ENCODE results near the gene HECW1.

HECW1 gene

GRCh38 chr7:43387932-43388331 is 275.5 kb downstream of the HECW1 start:
- DNase-seq (ENCODE audit: low read depth) = no peak
- H3K4me3 ChIP-seq (ENCODE audit: low read depth, low read length) = no peak overlapping the region

GRCh38 chr7:43390576-43390975 is 278.1 kb downstream of the HECW1 start:
- H3K4me3 ChIP-seq (ENCODE audit: low read depth, low read length) = no peak overlapping the region
- DNase-seq (ENCODE audit: low read depth) = no peak

- DNase-seq (ENCODE audit: low read depth) = no peak
Measured at GRCh38 chr7:43391518-43391917, 279.1 kb downstream of the HECW1 start.

GRCh38 chr7:43392638-43393330 is 280.3 kb downstream of the HECW1 start:
- DNase-seq (ENCODE audit: low read depth) = no peak
- H3K4me3 ChIP-seq (ENCODE audit: low read depth, low read length) = no peak overlapping the region

More at GRCh38 chr7:43391518-43391917, 279.1 kb downstream of the HECW1 start:
- no peak overlapping the region for H3K4me3 ChIP-seq (ENCODE audit: low read depth, low read length)

- no peak overlapping the region for H3K4me3 ChIP-seq (ENCODE audit: low read depth, low read length)
- no peak for DNase-seq (ENCODE audit: low read depth)
Measured at GRCh38 chr7:43394441-43395130, 282.1 kb downstream of the HECW1 start.

GRCh38 chr7:43395351-43395750 is 282.9 kb downstream of the HECW1 start:
- DNase-seq (ENCODE audit: low read depth) = no peak
- no peak overlapping the region for H3K4me3 ChIP-seq (ENCODE audit: low read depth, low read length)

GRCh38 chr7:43396187-43396740 is 283.8 kb downstream of the HECW1 start:
- no peak overlapping the region for H3K4me3 ChIP-seq (ENCODE audit: low read depth, low read length)
- DNase-seq (ENCODE audit: low read depth) = no peak

GRCh38 chr7:43398831-43399230 is 286.4 kb downstream of the HECW1 start:
- DNase-seq (ENCODE audit: low read depth) = no peak
- H3K4me3 ChIP-seq (ENCODE audit: low read depth, low read length) = no peak overlapping the region

GRCh38 chr7:43405948-43406347 is 293.5 kb downstream of the HECW1 start:
- H3K4me3 ChIP-seq (ENCODE audit: low read depth, low read length) = no peak overlapping the region
- DNase-seq (ENCODE audit: low read depth) = no peak

- H3K4me3 ChIP-seq (ENCODE audit: low read depth, low read length) = no peak overlapping the region
- no peak for DNase-seq (ENCODE audit: low read depth)
Measured at GRCh38 chr7:43406961-43407360, 294.5 kb downstream of the HECW1 start.

GRCh38 chr7:43408981-43409380 is 296.5 kb downstream of the HECW1 start:
- H3K4me3 ChIP-seq (ENCODE audit: low read depth, low read length) = no peak overlapping the region
- no peak for DNase-seq (ENCODE audit: low read depth)

GRCh38 chr7:43417455-43417854 is 305.0 kb downstream of the HECW1 start:
- no peak for DNase-seq (ENCODE audit: low read depth)
- no peak overlapping the region for H3K4me3 ChIP-seq (ENCODE audit: low read depth, low read length)

- no peak for DNase-seq (ENCODE audit: low read depth)
- no peak overlapping the region for H3K4me3 ChIP-seq (ENCODE audit: low read depth, low read length)
Measured at GRCh38 chr7:43430411-43430810, 318.0 kb downstream of the HECW1 start.

GRCh38 chr7:43431020-43431595 is 318.7 kb downstream of the HECW1 start:
- no peak for DNase-seq (ENCODE audit: low read depth)
- no peak overlapping the region for H3K4me3 ChIP-seq (ENCODE audit: low read depth, low read length)

- no peak for DNase-seq (ENCODE audit: low read depth)
- H3K4me3 ChIP-seq (ENCODE audit: low read depth, low read length) = no peak overlapping the region
Measured at GRCh38 chr7:43433639-43434038, 321.2 kb downstream of the HECW1 start.

- no peak overlapping the region for H3K4me3 ChIP-seq (ENCODE audit: low read depth, low read length)
- no peak for DNase-seq (ENCODE audit: low read depth)
Measured at GRCh38 chr7:43437001-43437400, 324.6 kb downstream of the HECW1 start.

GRCh38 chr7:43438897-43439479 is 326.5 kb downstream of the HECW1 start:
- no peak overlapping the region for H3K4me3 ChIP-seq (ENCODE audit: low read depth, low read length)
- DNase-seq (ENCODE audit: low read depth) = no peak

GRCh38 chr7:43439631-43440401 is 327.4 kb downstream of the HECW1 start:
- H3K4me3 ChIP-seq (ENCODE audit: low read depth, low read length) = no peak overlapping the region
- DNase-seq (ENCODE audit: low read depth) = no peak

Measured in skeletal muscle cell (primary cell).